Gastroesophageal sphincter (tissue), 3 donors: Measurements from ENCODE around the gene RBP3.

Experiments used
- EP300 ChIP-seq: sonication (generic); formaldehyde crosslinking; IDR thresholded peaks from one replicate; pipeline ENCODE4 v1.6.1; 2017; ENCODE audit warnings: antibody characterized with exemption, mild to moderate bottlenecking
- POLR2A ChIP-seq, 2 donors: fragments of 450-650 bp; IDR thresholded peaks; one replicate each; pipeline ENCODE4 v1.6.1; 2017; ENCODE audit warnings: antibody characterized with exemption in 2 of 2, mild to moderate bottlenecking in 2 of 2, moderate library complexity in 1 of 2
- POLR2AphosphoS5 ChIP-seq: sonication (generic); formaldehyde crosslinking; IDR thresholded peaks from one replicate; pipeline ENCODE4 v1.6.1; 2017; ENCODE audit warnings: antibody characterized with exemption
- TF ChIP-seq, protein P1 (sequence below), 4 experiments: fragments of 200-600 bp in 2 of 4; fragments of 450-650 bp in 2 of 4; sonication (generic) in 1 of 4; IDR thresholded peaks; one replicate each; pipeline ENCODE4 v1.5.1; 2017 to 2019; ENCODE audit warnings: antibody characterized with exemption in 4 of 4, mild to moderate bottlenecking in 2 of 4, moderate library complexity in 2 of 4

DNA sequence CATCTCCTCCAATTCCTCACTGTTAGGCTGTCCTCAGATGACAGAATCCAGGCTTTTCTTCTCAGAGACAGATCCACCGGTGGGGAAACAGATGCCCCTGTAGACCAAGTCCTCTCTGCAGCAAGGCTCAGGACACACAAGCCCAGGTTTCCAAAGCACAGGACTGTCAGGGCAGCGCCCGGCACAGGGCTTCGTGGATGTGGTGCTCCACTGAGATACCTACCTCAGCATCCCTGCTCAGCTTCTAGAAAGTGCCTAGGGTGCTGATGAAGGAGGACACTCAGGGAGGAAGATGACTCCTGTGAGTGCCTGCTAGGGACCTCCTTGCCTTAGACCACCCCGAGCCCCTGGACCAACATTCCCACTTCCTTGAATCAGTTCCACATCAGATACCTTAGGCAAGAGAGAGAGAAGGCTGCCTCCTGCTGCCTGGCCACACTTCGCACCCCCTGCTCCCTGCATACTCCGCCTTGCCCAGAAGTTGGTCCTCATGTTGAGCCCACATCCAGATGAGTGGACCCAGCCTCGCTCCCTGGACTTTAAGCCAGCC is 8.9 kb upstream of the RBP3 start:
- TF ChIP-seq, protein P1, sequence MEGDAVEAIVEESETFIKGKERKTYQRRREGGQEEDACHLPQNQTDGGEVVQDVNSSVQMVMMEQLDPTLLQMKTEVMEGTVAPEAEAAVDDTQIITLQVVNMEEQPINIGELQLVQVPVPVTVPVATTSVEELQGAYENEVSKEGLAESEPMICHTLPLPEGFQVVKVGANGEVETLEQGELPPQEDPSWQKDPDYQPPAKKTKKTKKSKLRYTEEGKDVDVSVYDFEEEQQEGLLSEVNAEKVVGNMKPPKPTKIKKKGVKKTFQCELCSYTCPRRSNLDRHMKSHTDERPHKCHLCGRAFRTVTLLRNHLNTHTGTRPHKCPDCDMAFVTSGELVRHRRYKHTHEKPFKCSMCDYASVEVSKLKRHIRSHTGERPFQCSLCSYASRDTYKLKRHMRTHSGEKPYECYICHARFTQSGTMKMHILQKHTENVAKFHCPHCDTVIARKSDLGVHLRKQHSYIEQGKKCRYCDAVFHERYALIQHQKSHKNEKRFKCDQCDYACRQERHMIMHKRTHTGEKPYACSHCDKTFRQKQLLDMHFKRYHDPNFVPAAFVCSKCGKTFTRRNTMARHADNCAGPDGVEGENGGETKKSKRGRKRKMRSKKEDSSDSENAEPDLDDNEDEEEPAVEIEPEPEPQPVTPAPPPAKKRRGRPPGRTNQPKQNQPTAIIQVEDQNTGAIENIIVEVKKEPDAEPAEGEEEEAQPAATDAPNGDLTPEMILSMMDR (IDR thresholded peaks at IDR 0.05): no peak
- TF ChIP-seq POLR2AphosphoS5 (no peak), POLR2A (IDR thresholded peaks at IDR 0.05) (no peak), EP300 (no peak)
